Neural progenitor cell (in vitro differentiated cells): ENCODE results near the gene FAM174B. TPM values are rescaled to one million over a fixed set of nuclear protein-coding genes. Genes with fewer than 3 reads are reported as not detected.

ENCODE experiments used
- DNase-seq: peaks from one replicate; pipeline ENCODE4 v3.0.0-alpha.2; 2016; ENCODE audit warnings: low spot score
- H2AFZ ChIP-seq: fragments of 200-600 bp; sonication (generic); replicated peaks from 2 replicates; pipeline ENCODE4 v1.6.1; 2016; ENCODE audit warnings: antibody characterized with exemption
- H3F3A ChIP-seq: fragments of 200-600 bp; sonication (generic); 2 replicates; pipeline ENCODE4 v1.6.1; 2016; ENCODE audit warnings: antibody characterized with exemption, low read depth
- H3K27ac ChIP-seq: fragments of 200-600 bp; sonication (generic); 2 replicates; pipeline ENCODE4 v1.5.1; 2016; ENCODE audit warnings: mild to moderate bottlenecking
- H3K27me3 ChIP-seq: fragments of 200-600 bp; sonication (generic); 2 replicates; pipeline ENCODE4 v1.6.1; 2016; ENCODE audit warnings: mild to moderate bottlenecking, moderate library complexity
- H3K36me3 ChIP-seq: fragments of 200-600 bp; sonication (generic); 2 replicates; pipeline ENCODE4 v1.5.1; 2016
- H3K4me1 ChIP-seq: fragments of 200-600 bp; sonication (generic); 2 replicates; pipeline ENCODE4 v1.6.1; 2016; ENCODE audit warnings: mixed run types
- H3K4me2 ChIP-seq: fragments of 200-600 bp; sonication (generic); 2 replicates; pipeline ENCODE4 v1.6.1; 2016
- H3K4me3 ChIP-seq: fragments of 200-600 bp; sonication (generic); 2 replicates; pipeline ENCODE4 v1.5.1; 2016
- H3K79me2 ChIP-seq: fragments of 200-600 bp; sonication (generic); 2 replicates; pipeline ENCODE4 v1.6.1; 2016; ENCODE audit warnings: low read depth
- H3K9ac ChIP-seq: fragments of 200-600 bp; sonication (generic); 2 replicates; pipeline ENCODE4 v1.6.1; 2016
- H3K9me3 ChIP-seq: fragments of 200-600 bp; sonication (generic); 2 replicates; pipeline ENCODE4 v1.5.1; 2016; ENCODE audit warnings: low read depth
- H4K20me1 ChIP-seq: fragments of 200-600 bp; sonication (generic); 2 replicates; pipeline ENCODE4 v1.6.1; 2016; ENCODE audit warnings: low read depth
- H3K27ac Mint-ChIP-seq: 3 replicates; pipeline ENCODE4 v1.8.0; 2021; ENCODE audit warnings: mixed read lengths
- H3K27me3 Mint-ChIP-seq: 2 replicates; pipeline ENCODE4 v1.8.0; 2022; ENCODE audit warnings: low read depth, mild to moderate bottlenecking, inconsistent platforms, moderate library complexity, mixed read lengths; ENCODE audit not compliant: insufficient read depth
- H3K36me3 Mint-ChIP-seq: 3 replicates; pipeline ENCODE4 v1.8.0; 2021; ENCODE audit warnings: mixed read lengths
- H3K4me1 Mint-ChIP-seq: 3 replicates; pipeline ENCODE4 v1.8.0; 2021; ENCODE audit warnings: mixed read lengths
- H3K4me3 Mint-ChIP-seq: 3 replicates; pipeline ENCODE4 v1.8.0; 2021; ENCODE audit warnings: mild to moderate bottlenecking, moderate library complexity, mixed read lengths
- H3K9me3 Mint-ChIP-seq: 3 replicates; pipeline ENCODE4 v1.8.0; 2020; ENCODE audit warnings: mixed read lengths
- CTCF ChIP-seq: fragments of 200-600 bp; sonication (generic); IDR thresholded peaks from 2 replicates; pipeline ENCODE4 v1.5.1; 2017; ENCODE audit warnings: antibody characterized with exemption, mild to moderate bottlenecking
- EZH2 ChIP-seq: fragments of 200-600 bp; sonication (generic); IDR thresholded peaks from 2 replicates; pipeline ENCODE4 v1.6.1; 2017; ENCODE audit warnings: antibody characterized with exemption, mild to moderate bottlenecking, moderate library complexity
- EZH2phosphoT487 ChIP-seq: fragments of 200-600 bp; sonication (generic); IDR thresholded peaks from 2 replicates; pipeline ENCODE4 v1.6.1; 2017; ENCODE audit warnings: antibody characterized with exemption
- total RNA-seq: library from RNA; depleted of rRNA; stranded (reverse); fragments of >200 nt; gene quantifications from 2 replicates; pipeline ENCODE4 v1.2.3, GENCODE V29; 2015; ENCODE audit warnings: low replicate concordance

FAM174B gene
- total RNA-seq, 1 donor from 2014 or later: 8.6 TPM

DNA sequence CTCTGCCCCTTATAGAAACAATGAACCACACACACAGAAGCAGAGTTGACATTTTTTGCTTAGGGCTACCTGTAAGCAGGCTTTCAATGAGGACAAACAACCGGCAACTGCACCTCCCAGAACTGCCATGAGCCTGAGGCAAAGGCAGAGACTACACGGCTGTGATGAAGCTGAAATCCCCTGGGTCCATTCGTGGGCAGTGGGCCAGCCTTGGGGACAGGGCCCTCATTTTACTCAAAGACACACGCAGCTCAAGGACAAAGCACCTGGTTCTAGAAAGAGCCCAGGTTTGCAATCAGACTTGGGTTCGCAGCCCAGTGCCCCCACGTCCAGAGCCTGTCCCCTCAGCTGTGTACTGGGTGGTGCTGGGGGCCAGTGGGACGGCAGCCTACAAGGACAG lies 17.9 kb downstream of the FAM174B start:
- Histone ChIP-seq H3K4me1 (peaks cover 21% of the 10 kb centered on the region), H3K79me2 (peaks cover 71% of the 10 kb centered on the region), H2AFZ (no peak overlapping the region), H3K36me3 (no peaks in the 10 kb centered on the region), H3K9me3 (no peaks in the 10 kb centered on the region), H3F3A (peaks cover 11% of the 10 kb centered on the region), H3K4me2 (no peak overlapping the region), H3K27ac (peak overlapping the region; percentile 37), H4K20me1 (no peaks in the 10 kb centered on the region), H3K4me3 (no peak overlapping the region), H3K9ac (no peak overlapping the region), H3K27me3 (no peaks in the 10 kb centered on the region)
- Mint-ChIP-seq H3K36me3 (peaks cover 6% of the 10 kb centered on the region), H3K27ac (no peak overlapping the region), H3K27me3 (peaks cover 2% of the 10 kb centered on the region), H3K4me3 (no peak overlapping the region), H3K9me3 (peaks cover 18% of the 10 kb centered on the region), H3K4me1 (peaks cover 19% of the 10 kb centered on the region)
- TF ChIP-seq EZH2phosphoT487: no peak
- TF ChIP-seq CTCF: no peak
- TF ChIP-seq EZH2: no peak
- DNase-seq: no peak

DNA sequence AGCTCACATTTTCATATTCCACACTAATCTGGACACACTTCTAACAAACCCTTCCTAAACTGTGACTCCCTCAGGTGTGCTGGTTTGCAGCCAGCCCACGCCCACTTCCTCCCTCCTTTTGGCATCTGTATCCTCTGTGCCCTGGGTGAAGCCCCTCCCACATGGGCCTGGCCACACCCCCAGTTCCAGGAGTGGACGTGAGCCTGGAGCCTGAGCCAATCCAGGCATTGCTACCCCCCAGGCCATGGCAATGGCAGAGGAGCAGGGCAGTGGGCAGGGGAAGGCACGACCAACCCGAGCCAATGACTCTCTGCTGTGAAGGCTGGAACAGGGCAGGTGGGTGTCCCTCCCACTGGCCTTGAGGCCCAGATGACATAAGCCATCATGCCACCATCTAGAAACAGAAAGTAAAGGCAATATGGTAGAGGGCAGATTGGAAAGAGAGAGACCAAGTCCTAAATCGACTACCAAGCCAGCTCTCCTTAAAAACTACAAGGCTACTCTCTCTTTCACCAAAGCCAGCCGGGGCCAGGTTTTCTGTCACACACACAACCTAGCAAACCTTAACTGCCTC lies 18.6 kb downstream of the FAM174B start:
- Histone ChIP-seq H3K36me3 (no peaks in the 10 kb centered on the region), H3K4me2 (no peak overlapping the region), H3K27ac (peak overlapping the region; percentile 37), H4K20me1 (no peaks in the 10 kb centered on the region), H3K9ac (no peak overlapping the region), H2AFZ (no peak overlapping the region), H3K4me3 (no peak overlapping the region), H3K4me1 (peaks cover 21% of the 10 kb centered on the region), H3K9me3 (no peaks in the 10 kb centered on the region), H3F3A (peaks cover 12% of the 10 kb centered on the region), H3K79me2 (peaks cover 65% of the 10 kb centered on the region), H3K27me3 (no peaks in the 10 kb centered on the region)
- no peak overlapping the region for H3K4me3 Mint-ChIP-seq
- H3K9me3 Mint-ChIP-seq: peaks cover 18% of the 10 kb centered on the region
- H3K36me3 Mint-ChIP-seq: peaks cover 6% of the 10 kb centered on the region
- no peak overlapping the region for H3K27ac Mint-ChIP-seq
- TF ChIP-seq CTCF (no peak), EZH2 (no peak), EZH2phosphoT487 (no peak)
- H3K4me1 Mint-ChIP-seq: peaks cover 19% of the 10 kb centered on the region
- peaks cover 2% of the 10 kb centered on the region for H3K27me3 Mint-ChIP-seq
- no peak for DNase-seq

DNA sequence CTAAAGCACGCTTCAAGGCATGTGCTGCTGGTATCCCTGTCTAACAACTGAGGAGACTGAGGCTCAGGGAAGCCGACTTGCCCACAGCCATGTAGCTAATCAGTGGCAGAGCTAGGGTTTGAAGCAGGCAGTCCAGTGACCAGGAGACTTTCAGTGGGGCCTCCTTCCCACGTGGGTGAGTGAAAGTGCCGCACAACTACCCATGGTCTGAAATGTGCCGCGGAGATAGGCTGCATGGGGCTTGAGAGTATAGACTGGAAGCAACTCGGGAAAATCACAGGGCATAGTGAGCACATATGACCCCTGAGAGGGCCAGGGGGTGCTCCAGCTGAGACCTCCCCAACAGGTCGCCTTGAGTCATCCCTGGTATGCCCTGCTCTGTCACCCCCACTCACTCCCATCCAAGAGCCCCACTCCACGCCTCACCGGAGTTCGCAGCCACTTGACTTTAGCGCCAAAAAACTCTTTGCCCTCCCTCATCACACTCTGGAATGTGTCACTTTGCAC lies 19.1 kb downstream of the FAM174B start:
- no peak overlapping the region for H3K4me3 Mint-ChIP-seq
- peaks cover 6% of the 10 kb centered on the region for H3K36me3 Mint-ChIP-seq
- H2AFZ ChIP-seq: no peak overlapping the region
- no peaks in the 10 kb centered on the region for H3K36me3 ChIP-seq
- DNase-seq: no peak
- H3K4me1 Mint-ChIP-seq: peaks cover 19% of the 10 kb centered on the region
- no peak overlapping the region for H3K4me3 ChIP-seq
- peaks cover 20% of the 10 kb centered on the region for H3K9me3 Mint-ChIP-seq
- H3K27ac ChIP-seq: no peak overlapping the region
- peaks cover 59% of the 10 kb centered on the region for H3K79me2 ChIP-seq
- H3K9ac ChIP-seq: no peak overlapping the region
- H4K20me1 ChIP-seq: no peaks in the 10 kb centered on the region
- TF ChIP-seq EZH2phosphoT487 (no peak), CTCF (no peak), EZH2 (no peak)
- H3F3A ChIP-seq: peaks cover 18% of the 10 kb centered on the region
- no peaks in the 10 kb centered on the region for H3K27me3 ChIP-seq
- no peak overlapping the region for H3K27ac Mint-ChIP-seq
- peaks cover 21% of the 10 kb centered on the region for H3K4me1 ChIP-seq
- H3K27me3 Mint-ChIP-seq: peaks cover 2% of the 10 kb centered on the region
- no peaks in the 10 kb centered on the region for H3K9me3 ChIP-seq
- no peak overlapping the region for H3K4me2 ChIP-seq
